PFSK-1 (cell line): ENCODE results near the gene PIK3CG.

Experiments
- POLR2AphosphoS5 ChIP-seq: IDR thresholded peaks from 2 replicates; pipeline ENCODE4 v1.6.1; 2012; ENCODE audit warnings: low read depth, mild to moderate bottlenecking, control low read depth, low read length, moderate library complexity
- TAF1 ChIP-seq: IDR thresholded peaks from 2 replicates; pipeline ENCODE4 v1.6.1; 2012; ENCODE audit warnings: low read length, control low read depth, borderline replicate concordance; ENCODE audit not compliant: insufficient read depth

DNA sequence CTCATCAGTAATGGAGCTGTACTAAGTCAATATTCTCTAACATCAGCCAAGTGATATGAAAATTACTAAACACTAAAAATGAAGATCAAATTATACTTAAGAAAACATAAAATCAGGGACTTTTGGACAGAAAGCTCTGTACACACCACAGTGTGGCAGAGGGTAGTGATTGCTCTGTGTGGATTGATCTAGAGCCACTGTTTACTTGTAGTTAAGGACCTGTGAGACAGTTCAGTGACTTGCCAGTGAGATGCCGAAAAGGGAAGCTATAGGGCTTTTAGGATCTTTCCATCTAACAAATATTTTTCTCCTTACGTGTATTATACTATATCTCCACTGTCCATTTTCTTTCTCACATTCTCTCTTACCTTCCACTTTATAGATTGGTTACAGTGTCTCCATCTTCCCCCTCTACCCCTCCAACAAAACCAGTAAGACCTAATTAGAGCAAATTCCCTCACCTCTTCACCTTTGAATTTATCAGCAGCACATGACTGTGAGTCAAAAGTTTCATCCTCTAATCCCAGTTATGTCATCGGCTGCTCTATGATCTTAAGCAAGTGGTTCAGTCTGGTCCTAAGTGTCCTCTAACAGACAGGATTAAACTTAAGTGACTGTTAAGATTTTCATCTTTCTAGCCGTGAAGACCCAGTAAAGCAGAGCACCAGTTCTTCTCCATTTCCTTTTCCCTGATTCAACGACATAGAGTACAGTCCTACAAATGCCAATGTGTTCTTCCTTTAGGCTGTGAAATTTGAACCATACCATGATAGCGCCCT, 6.9 kb downstream of the PIK3CG start:
- no peak for TF ChIP-seq POLR2AphosphoS5
- TF ChIP-seq TAF1, result no peak
